H9 (cell line): ENCODE results near the gene RMI2. TPM values are rescaled to one million over a fixed set of nuclear protein-coding genes. Genes with fewer than 3 reads are reported as not detected.

ENCODE experiments used
- DNase-seq: peaks from one replicate; pipeline ENCODE4 v3.0.0-alpha.2; 2017
- H2AFZ ChIP-seq: one replicate; pipeline ENCODE4 v1.6.1; 2013; ENCODE audit warnings: mild to moderate bottlenecking, low read length, control low read depth, moderate library complexity
- H2AK5ac ChIP-seq: 2 replicates; pipeline ENCODE4 v1.6.1; 2013; ENCODE audit warnings: low read length, control low read depth, mixed read lengths; ENCODE audit not compliant: insufficient read length
- H2BK120ac ChIP-seq: one replicate; pipeline ENCODE4 v1.6.1; 2013; ENCODE audit warnings: low read depth, mild to moderate bottlenecking, low read length, control low read depth, inconsistent platforms; ENCODE audit not compliant: poor library complexity, severe bottlenecking
- H2BK12ac ChIP-seq: 2 replicates; pipeline ENCODE4 v1.6.1; 2013; ENCODE audit warnings: low read length, control low read depth, mixed read lengths, low read depth; ENCODE audit not compliant: insufficient read length
- H2BK15ac ChIP-seq: 2 replicates; pipeline ENCODE4 v1.6.1; 2013; ENCODE audit warnings: low read depth, low read length, control low read depth
- H2BK20ac ChIP-seq: one replicate; pipeline ENCODE4 v1.6.1; 2013; ENCODE audit warnings: low read depth, mild to moderate bottlenecking, low read length, control low read depth, inconsistent platforms; ENCODE audit not compliant: poor library complexity, severe bottlenecking
- H2BK5ac ChIP-seq: 2 replicates; pipeline ENCODE4 v1.6.1; 2013; ENCODE audit warnings: low read length, control low read depth, mixed read lengths; ENCODE audit not compliant: insufficient read length
- H3K14ac ChIP-seq: 2 replicates; pipeline ENCODE4 v1.6.1; 2013; ENCODE audit warnings: low read length, control low read depth; ENCODE audit not compliant: insufficient read depth
- H3K18ac ChIP-seq: 2 replicates; pipeline ENCODE4 v1.6.1; 2013; ENCODE audit warnings: low read depth, mild to moderate bottlenecking, mixed read lengths, low read length, control low read depth; ENCODE audit not compliant: insufficient read length
- H3K23ac ChIP-seq: 2 replicates; pipeline ENCODE4 v1.6.1; 2013; ENCODE audit warnings: low read length, control low read depth, mixed read lengths, low read depth; ENCODE audit not compliant: insufficient read length
- H3K23me2 ChIP-seq: 2 replicates; pipeline ENCODE4 v1.6.1; 2013; ENCODE audit warnings: low read depth, mild to moderate bottlenecking, mixed read lengths, low read length, control low read depth; ENCODE audit not compliant: insufficient read length, poor library complexity, severe bottlenecking
- H3K27ac ChIP-seq: 2 replicates; pipeline ENCODE4 v1.5.1; 2013; ENCODE audit warnings: low read length, control low read depth, mixed read lengths, low read depth; ENCODE audit not compliant: insufficient read length
- H3K27me3 ChIP-seq: 2 replicates; pipeline ENCODE4 v1.6.1; 2013; ENCODE audit warnings: low read length, control low read depth, inconsistent platforms; ENCODE audit not compliant: insufficient read depth
- H3K4ac ChIP-seq: 2 replicates; pipeline ENCODE4 v1.6.1; 2013; ENCODE audit warnings: low read depth, mild to moderate bottlenecking, control low read depth, inconsistent platforms, low read length, moderate library complexity
- H3K4me1 ChIP-seq: 2 replicates; pipeline ENCODE4 v1.6.1; 2013; ENCODE audit warnings: low read length, control low read depth, inconsistent platforms; ENCODE audit not compliant: insufficient read depth
- H3K4me2 ChIP-seq: 2 replicates; pipeline ENCODE4 v1.6.1; 2013; ENCODE audit warnings: low read length, control low read depth, mixed read lengths; ENCODE audit not compliant: insufficient read length, insufficient read depth
- H3K56ac ChIP-seq: 2 replicates; pipeline ENCODE4 v1.6.1; 2013; ENCODE audit warnings: low read depth, mild to moderate bottlenecking, mixed read lengths, low read length, control low read depth; ENCODE audit not compliant: insufficient read length
- H3K79me1 ChIP-seq: 2 replicates; pipeline ENCODE4 v1.6.1; 2013; ENCODE audit warnings: low read depth, mild to moderate bottlenecking, moderate library complexity, low read length, control low read depth, inconsistent platforms; ENCODE audit not compliant: insufficient read depth, poor library complexity, severe bottlenecking
- H3K79me2 ChIP-seq: 2 replicates; pipeline ENCODE4 v1.6.1; 2013; ENCODE audit warnings: low read length, control low read depth, inconsistent platforms; ENCODE audit not compliant: insufficient read depth
- H3K9ac ChIP-seq: 2 replicates; pipeline ENCODE4 v1.6.1; 2013; ENCODE audit warnings: low read length, control low read depth, mixed read lengths; ENCODE audit not compliant: insufficient read length; ENCODE audit errors: extremely low read depth
- H3K9me3 ChIP-seq: one replicate; pipeline ENCODE4 v1.6.1; 2013; ENCODE audit warnings: low read depth, low read length, inconsistent platforms; ENCODE audit not compliant: control insufficient read depth
- H3T11ph ChIP-seq: one replicate; pipeline ENCODE4 v1.6.1; 2013; ENCODE audit warnings: mild to moderate bottlenecking, low read length, control low read depth, inconsistent platforms
- H4K20me1 ChIP-seq: one replicate; pipeline ENCODE4 v1.6.1; 2013; ENCODE audit not compliant: control insufficient read depth, insufficient read length, insufficient read depth
- H4K5ac ChIP-seq: 2 replicates; pipeline ENCODE4 v1.6.1; 2013; ENCODE audit warnings: low read depth, mild to moderate bottlenecking, mixed read lengths, low read length, control low read depth; ENCODE audit not compliant: insufficient read length
- H4K8ac ChIP-seq: replicated peaks from 2 replicates; pipeline ENCODE4 v1.6.1; 2013; ENCODE audit warnings: low read length, control low read depth, mixed read lengths, low read depth; ENCODE audit not compliant: insufficient read length
- H4K91ac ChIP-seq: 2 replicates; pipeline ENCODE4 v1.6.1; 2013; ENCODE audit warnings: low read depth, mild to moderate bottlenecking, moderate library complexity, mixed read lengths, low read length, control low read depth; ENCODE audit not compliant: insufficient read length
- H3K27ac Mint-ChIP-seq, 3 experiments: 2 replicates in 2 of 3; 3 replicates in 1 of 3; pipeline ENCODE4 v1.8.0; 2020 to 2021; ENCODE audit warnings: mixed read lengths in 3 of 3, mild to moderate bottlenecking in 1 of 3, moderate library complexity in 1 of 3
- H3K27me3 Mint-ChIP-seq: 2 replicates; pipeline ENCODE4 v1.8.0; 2021; ENCODE audit warnings: low read depth, mild to moderate bottlenecking, moderate library complexity, mixed read lengths
- H3K36me3 Mint-ChIP-seq, 3 experiments: 2 replicates in 2 of 3; 3 replicates in 1 of 3; pipeline ENCODE4 v1.8.0; 2020 to 2021; ENCODE audit warnings: low read depth in 3 of 3, mixed read lengths in 3 of 3; ENCODE audit not compliant: insufficient read depth in 1 of 3
- H3K4me1 Mint-ChIP-seq, 2 experiments: 2 replicates each; pipeline ENCODE4 v1.8.0; 2020; ENCODE audit warnings: mixed read lengths in 2 of 2
- H3K4me3 Mint-ChIP-seq, 2 experiments: 2 replicates in 1 of 2; 3 replicates in 1 of 2; pipeline ENCODE4 v1.8.0; 2020 to 2021; ENCODE audit warnings: mild to moderate bottlenecking in 2 of 2, mixed read lengths in 2 of 2, moderate library complexity in 1 of 2
- H3K9me3 Mint-ChIP-seq, 2 experiments: 2 replicates in 1 of 2; 3 replicates in 1 of 2; pipeline ENCODE4 v1.8.0; 2020; ENCODE audit warnings: mild to moderate bottlenecking in 2 of 2, mixed read lengths in 2 of 2, moderate library complexity in 1 of 2
- CTCF ChIP-seq: fragments of 200-600 bp; sonication (generic); conservative IDR thresholded peaks from 3 replicates; pipeline ENCODE4 v1.8.0; 2021; ENCODE audit warnings: antibody characterized with exemption, mild to moderate bottlenecking
- WGBS: extraction: QIAGEN DNeasy Blood & Tissue Kit; methylation state at CpG from one replicate; pipeline ENCODE4 v1.1.7; 2013; ENCODE audit warnings: missing lambda C conversion rate, low lambda C conversion rate, mixed read lengths; ENCODE audit not compliant: insufficient read length; ENCODE audit errors: extremely low coverage; 5-methylcytosine and 5-hydroxymethylcytosine counted together
- total RNA-seq: library from RNA; stranded (reverse); gene quantifications from 2 replicates; pipeline ENCODE4 v1.2.1, GENCODE V29; 2021

Gene RMI2
- total RNA-seq, 1 experiment from 2014 or later: 57.6 TPM

GRCh38 chr16:11333702-11334101, 11.6 kb upstream of the RMI2 start:
- H3K27me3 ChIP-seq: no peaks in the 10 kb centered on the region
- Mint-ChIP-seq H3K4me3 (no peak overlapping the region; a peak in 1 of 5 replicates), H3K36me3 (peaks cover 16 to 19% (median 17%) of the 10 kb centered on the region in 3 experiments), H3K9me3 (peaks cover 18 to 22% of the 10 kb centered on the region in 2 experiments), H3K4me1 (peaks cover 19 to 20% of the 10 kb centered on the region in 2 experiments), H3K27ac (peak overlapping the region in 2 of 3 experiments; percentile 32 to 84; a peak in 3 of 7 replicates), H3K27me3 (no peaks in the 10 kb centered on the region)
- no peak overlapping the region for H2BK12ac ChIP-seq
- H4K91ac ChIP-seq: no peak overlapping the region
- H3K14ac ChIP-seq: no peak overlapping the region
- no peak for DNase-seq
- no peak overlapping the region for H4K5ac ChIP-seq
- H3K23ac ChIP-seq: no peak overlapping the region
- no peaks in the 10 kb centered on the region for H3K79me2 ChIP-seq
- no peak overlapping the region for H3K18ac ChIP-seq
- H3K4ac ChIP-seq: no peak overlapping the region
- no peak overlapping the region for H2BK5ac ChIP-seq
- no peaks in the 10 kb centered on the region for H4K20me1 ChIP-seq
- no peak overlapping the region for H4K8ac ChIP-seq
- no CpG with 5 or more reads among the region's 8 CpGs for WGBS
- no peaks in the 10 kb centered on the region for H3K23me2 ChIP-seq
- H2AK5ac ChIP-seq: no peak overlapping the region
- H2BK120ac ChIP-seq: no peak overlapping the region
- no peak for TF ChIP-seq CTCF
- no peaks in the 10 kb centered on the region for H3K79me1 ChIP-seq
- no peak overlapping the region for H2AFZ ChIP-seq
- no peak overlapping the region for H2BK15ac ChIP-seq
- no peak overlapping the region for H3K4me2 ChIP-seq
- no peaks in the 10 kb centered on the region; the same call in 1 of the 2 replicates for H3K4me1 ChIP-seq
- no peaks in the 10 kb centered on the region for H3K9me3 ChIP-seq
- no peak overlapping the region for H3K27ac ChIP-seq
- H3T11ph ChIP-seq: no peak overlapping the region
- H3K56ac ChIP-seq: no peak overlapping the region
- no peak overlapping the region for H3K9ac ChIP-seq
- no peak overlapping the region for H2BK20ac ChIP-seq
